ENCODE measurements around the gene OTOP2.

DNA sequence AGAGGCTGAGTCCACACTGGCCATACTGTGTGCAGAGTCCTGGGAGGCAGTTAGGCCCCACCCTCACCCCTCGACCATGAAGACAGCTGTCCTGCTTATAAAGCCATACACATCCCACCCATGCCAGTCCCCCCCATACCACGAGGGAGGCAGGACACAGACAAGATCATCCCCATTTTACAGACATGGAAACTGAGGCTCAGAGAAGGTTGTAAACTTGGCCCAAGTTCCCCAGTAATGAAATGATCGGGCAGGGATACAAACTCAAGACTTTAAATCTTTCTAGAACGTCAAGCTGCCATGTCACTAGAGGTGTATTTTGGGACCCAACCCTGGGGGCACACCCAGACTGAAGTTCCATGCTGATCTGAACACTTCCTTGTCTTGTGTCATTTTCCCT is 32.0 kb downstream of the OTOP2 start:
- TF ChIP-seq, protein P1, sequence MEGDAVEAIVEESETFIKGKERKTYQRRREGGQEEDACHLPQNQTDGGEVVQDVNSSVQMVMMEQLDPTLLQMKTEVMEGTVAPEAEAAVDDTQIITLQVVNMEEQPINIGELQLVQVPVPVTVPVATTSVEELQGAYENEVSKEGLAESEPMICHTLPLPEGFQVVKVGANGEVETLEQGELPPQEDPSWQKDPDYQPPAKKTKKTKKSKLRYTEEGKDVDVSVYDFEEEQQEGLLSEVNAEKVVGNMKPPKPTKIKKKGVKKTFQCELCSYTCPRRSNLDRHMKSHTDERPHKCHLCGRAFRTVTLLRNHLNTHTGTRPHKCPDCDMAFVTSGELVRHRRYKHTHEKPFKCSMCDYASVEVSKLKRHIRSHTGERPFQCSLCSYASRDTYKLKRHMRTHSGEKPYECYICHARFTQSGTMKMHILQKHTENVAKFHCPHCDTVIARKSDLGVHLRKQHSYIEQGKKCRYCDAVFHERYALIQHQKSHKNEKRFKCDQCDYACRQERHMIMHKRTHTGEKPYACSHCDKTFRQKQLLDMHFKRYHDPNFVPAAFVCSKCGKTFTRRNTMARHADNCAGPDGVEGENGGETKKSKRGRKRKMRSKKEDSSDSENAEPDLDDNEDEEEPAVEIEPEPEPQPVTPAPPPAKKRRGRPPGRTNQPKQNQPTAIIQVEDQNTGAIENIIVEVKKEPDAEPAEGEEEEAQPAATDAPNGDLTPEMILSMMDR (conservative IDR thresholded peaks at IDR 0.05; ENCODE audit: low read depth, low read length) = no peak
- no peak for TF ChIP-seq EZH2 (IDR thresholded peaks at IDR 0.05; ENCODE audit: borderline replicate concordance, low read depth, low read length, poor library complexity, severe bottlenecking)

Measured in A673 (cell line).